B cell (primary cell): ENCODE results near the gene KDM4D. TPM values are rescaled to one million over a fixed set of nuclear protein-coding genes. Genes with fewer than 3 reads are reported as not detected.

ENCODE experiments used
- ATAC-seq: fragments of 200-7000 bp; cut with Tn5 transposase; one replicate; pipeline ENCODE4 v1.10.0; 2021; ENCODE audit warnings: low read depth, mild to moderate bottlenecking, moderate number of reproducible peaks, moderate library complexity
- CTCF ChIA-PET: fragments of 350-600 bp; sonication (Branson Sonifier 250); formaldehyde crosslinking; loops from one replicate; lab custom pipeline; 2021; ENCODE audit warnings: antibody characterized with exemption, inconsistent platforms; lab: Charles Lee
- POLR2A ChIA-PET: fragments of 350-600 bp; sonication (Branson Sonifier 250); formaldehyde crosslinking; loops from one replicate; lab custom pipeline; 2021; ENCODE audit warnings: antibody characterized with exemption; lab: Charles Lee
- DNase-seq: peaks from one replicate; pipeline ENCODE4 v3.0.0; 2013
- H2AFZ ChIP-seq: 2 replicates; pipeline ENCODE4 v1.6.1; 2012; ENCODE audit warnings: mild to moderate bottlenecking, low read depth, low read length; ENCODE audit not compliant: insufficient read depth, poor library complexity, severe bottlenecking
- H3K27ac ChIP-seq, 2 donors: 1 replicate in 1 of 2; 2 replicates in 1 of 2; pipeline ENCODE4 v1.5.1; 2012 to 2013; ENCODE audit warnings: low read length in 2 of 2, mild to moderate bottlenecking in 2 of 2, moderate library complexity in 1 of 2
- H3K27me3 ChIP-seq, 4 experiments: fragments of 200-600 bp in 1 of 4; sonication (generic) in 1 of 4; replicated peaks in 1 of 4; 1 replicate in 2 of 4; 2 replicates in 2 of 4; pipeline versions ENCODE4 v1.6.1 to v1.7.0; 2013 to 2016; ENCODE audit warnings: low read length in 3 of 4, mild to moderate bottlenecking in 2 of 4, mixed read lengths in 1 of 4, moderate library complexity in 1 of 4; ENCODE audit not compliant: insufficient read depth in 4 of 4, control insufficient read depth in 3 of 4; ENCODE audit errors: control extremely low read depth in 1 of 4
- H3K36me3 ChIP-seq, 2 experiments: replicated peaks in 1 of 2; 1 replicate in 1 of 2; 2 replicates in 1 of 2; pipeline versions ENCODE4 v1.6.1 to v1.7.1; 2013; ENCODE audit warnings: low read length in 1 of 2; ENCODE audit not compliant: insufficient read depth in 2 of 2, control insufficient read depth in 1 of 2; ENCODE audit errors: control extremely low read depth in 1 of 2, extremely low read depth in 1 of 2
- H3K4me1 ChIP-seq, 2 donors: fragments of 200-600 bp in 1 of 2; sonication (generic) in 1 of 2; 1 replicate in 1 of 2; 2 replicates in 1 of 2; pipeline versions ENCODE4 v1.5.1 to v1.6.1; 2013 to 2017; ENCODE audit warnings: low read length in 2 of 2; ENCODE audit not compliant: control insufficient read depth in 2 of 2, insufficient read depth in 2 of 2
- H3K4me2 ChIP-seq: replicated peaks from 2 replicates; pipeline ENCODE3; 2012; ENCODE audit warnings: mild to moderate bottlenecking, low read depth, low read length; ENCODE audit not compliant: poor library complexity, severe bottlenecking
- H3K4me3 ChIP-seq, 5 experiments: fragments of 200-600 bp in 1 of 5; sonication (generic) in 1 of 5; 1 replicate in 3 of 5; 2 replicates in 2 of 5; pipeline versions ENCODE4 v1.5.1 to v1.7.0; 2011 to 2016; ENCODE audit warnings: low read length in 4 of 5, mild to moderate bottlenecking in 4 of 5, low read depth in 2 of 5, control low read depth in 1 of 5, moderate library complexity in 1 of 5; ENCODE audit not compliant: insufficient read depth in 1 of 5; ENCODE audit errors: control extremely low read depth in 1 of 5, extremely low read depth in 1 of 5
- H3K79me2 ChIP-seq: fragments of 200-600 bp; sonication (generic); one replicate; pipeline ENCODE4 v1.6.0; 2016; ENCODE audit warnings: low read length; ENCODE audit not compliant: control insufficient read depth, insufficient read depth
- H3K9ac ChIP-seq: fragments of 200-600 bp; sonication (generic); 2 replicates; pipeline ENCODE4 v1.6.1; 2017; ENCODE audit warnings: mild to moderate bottlenecking, low read length, moderate library complexity
- H3K9me3 ChIP-seq, 3 donors: one replicate each; pipeline versions ENCODE4 v1.6.1 to v1.7.1; 2013; ENCODE audit warnings: low read length in 2 of 3; ENCODE audit not compliant: control insufficient read depth in 2 of 3, insufficient read depth in 1 of 3; ENCODE audit errors: control extremely low read depth in 1 of 3
- H4K20me1 ChIP-seq: 2 replicates; pipeline ENCODE4 v1.6.0; 2012; ENCODE audit warnings: mild to moderate bottlenecking, low read length; ENCODE audit not compliant: insufficient read depth, control insufficient read depth, poor library complexity, severe bottlenecking
- H3K27ac Mint-ChIP-seq: one replicate; pipeline ENCODE4 v1.8.0; 2021; ENCODE audit warnings: mixed read lengths
- H3K27me3 Mint-ChIP-seq: one replicate; pipeline ENCODE4 v1.8.0; 2021; ENCODE audit warnings: mixed read lengths
- H3K4me1 Mint-ChIP-seq: one replicate; pipeline ENCODE4 v1.8.0; 2021; ENCODE audit warnings: mixed read lengths
- H3K4me3 Mint-ChIP-seq: one replicate; pipeline ENCODE4 v1.8.0; 2021; ENCODE audit warnings: mixed read lengths
- H3K9me3 Mint-ChIP-seq: one replicate; pipeline ENCODE4 v1.8.0; 2022; ENCODE audit warnings: mixed read lengths; ENCODE audit not compliant: insufficient read depth
- EZH2 ChIP-seq: IDR thresholded peaks from 2 replicates; pipeline ENCODE4 v1.6.1; 2012; ENCODE audit warnings: borderline replicate concordance, low read depth, mild to moderate bottlenecking, moderate library complexity, low read length; ENCODE audit not compliant: insufficient read depth, poor library complexity, severe bottlenecking
- WGBS: methylation state at CpG from one replicate; pipeline ENCODE4 v1.1.5; 2013; ENCODE audit warnings: missing lambda C conversion rate; ENCODE audit not compliant: insufficient coverage; 5-methylcytosine and 5-hydroxymethylcytosine counted together
- intact Hi-C: fragments of 100-400 bp; cut with micrococcal nuclease; formaldehyde crosslinking; loops from one replicate; pipeline ENCODE4 v1.10.0; 2022
- polyA plus RNA-seq: library from polyadenylated mRNA; depleted of rRNA; stranded (reverse); fragments of >200 nt; gene quantifications from 2 replicates; pipeline ENCODE4 v1.2.3, GENCODE V29; 2012
- total RNA-seq, 2 donors: library from RNA; stranded (reverse); fragments of 120-200 nt in 1 of 2; gene quantifications; 1 replicate in 1 of 2; 2 replicates in 1 of 2; pipeline versions ENCODE4 v1.2.3 to v1.2.4, GENCODE V29; 2013 to 2022
- TF ChIP-seq, protein P1 (sequence below): fragments of 200-600 bp; IDR thresholded peaks from one replicate; pipeline ENCODE4 v1.8.0; 2022; ENCODE audit warnings: antibody characterized with exemption, mild to moderate bottlenecking

Gene KDM4D
- total and polyA plus RNA-seq, 2 donors (not counting 1 experiment from before 2014, with no cell fraction given), result 0.44 to 0.58 TPM

GRCh38 chr11:94954753-94955152 lies 18.8 kb upstream of the KDM4D start:
- Histone ChIP-seq H3K4me2 (no peak overlapping the region), H3K9me3 (no peaks in the 10 kb centered on the region), H2AFZ (no peak overlapping the region), H4K20me1 (no peaks in the 10 kb centered on the region), H3K4me3 (no peak overlapping the region), H3K36me3 (peaks cover 0 to 2% of the 10 kb centered on the region in 2 experiments), H3K9ac (no peak overlapping the region), H3K79me2 (no peaks in the 10 kb centered on the region), H3K4me1 (no peaks in the 10 kb centered on the region), H3K27ac (no peak overlapping the region), H3K27me3 (no peaks in the 10 kb centered on the region)
- Mint-ChIP-seq H3K4me3 (no peak overlapping the region), H3K27me3 (peaks cover 6% of the 10 kb centered on the region), H3K9me3 (no peaks in the 10 kb centered on the region), H3K4me1 (no peaks in the 10 kb centered on the region), H3K27ac (no peak overlapping the region)
- ChIA-PET POLR2A (no interaction called here), CTCF (no interaction called here)
- ATAC-seq (no peak), DNase-seq (no peak)
- intact Hi-C loops, result no loop called here
- WGBS, result 50% methylated on average over 1 of the region's 1 CpG
- TF ChIP-seq, protein P1, sequence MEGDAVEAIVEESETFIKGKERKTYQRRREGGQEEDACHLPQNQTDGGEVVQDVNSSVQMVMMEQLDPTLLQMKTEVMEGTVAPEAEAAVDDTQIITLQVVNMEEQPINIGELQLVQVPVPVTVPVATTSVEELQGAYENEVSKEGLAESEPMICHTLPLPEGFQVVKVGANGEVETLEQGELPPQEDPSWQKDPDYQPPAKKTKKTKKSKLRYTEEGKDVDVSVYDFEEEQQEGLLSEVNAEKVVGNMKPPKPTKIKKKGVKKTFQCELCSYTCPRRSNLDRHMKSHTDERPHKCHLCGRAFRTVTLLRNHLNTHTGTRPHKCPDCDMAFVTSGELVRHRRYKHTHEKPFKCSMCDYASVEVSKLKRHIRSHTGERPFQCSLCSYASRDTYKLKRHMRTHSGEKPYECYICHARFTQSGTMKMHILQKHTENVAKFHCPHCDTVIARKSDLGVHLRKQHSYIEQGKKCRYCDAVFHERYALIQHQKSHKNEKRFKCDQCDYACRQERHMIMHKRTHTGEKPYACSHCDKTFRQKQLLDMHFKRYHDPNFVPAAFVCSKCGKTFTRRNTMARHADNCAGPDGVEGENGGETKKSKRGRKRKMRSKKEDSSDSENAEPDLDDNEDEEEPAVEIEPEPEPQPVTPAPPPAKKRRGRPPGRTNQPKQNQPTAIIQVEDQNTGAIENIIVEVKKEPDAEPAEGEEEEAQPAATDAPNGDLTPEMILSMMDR, result no peak

DNA sequence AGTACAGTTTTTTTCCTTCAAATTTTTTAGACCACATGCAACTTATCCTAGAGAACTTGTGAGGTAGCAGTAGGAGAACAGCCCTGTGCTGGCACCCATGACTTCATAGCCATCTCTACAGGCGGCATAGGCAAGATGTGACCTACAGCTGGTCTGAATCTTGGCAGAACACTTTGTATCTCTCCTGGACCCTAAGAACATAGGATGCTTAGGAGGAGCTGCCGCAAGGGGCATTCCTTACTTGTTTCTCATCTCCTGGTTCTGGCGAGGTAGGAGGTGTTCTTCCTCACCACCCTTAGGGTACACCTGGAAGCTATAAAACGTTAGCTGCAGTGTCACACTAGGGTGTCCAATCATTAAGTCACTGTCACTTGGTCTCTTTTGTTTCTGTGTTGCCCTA lies 16.5 kb upstream of the KDM4D start:
- CTCF ChIA-PET, result interaction anchor here (1.3 kb wide), 1 partner anchor 10 kb away, joined by 3 read pairs; no protein-coding TSS in a partner anchor
- Mint-ChIP-seq H3K4me3 (no peak overlapping the region), H3K9me3 (no peaks in the 10 kb centered on the region), H3K4me1 (no peaks in the 10 kb centered on the region), H3K27ac (no peak overlapping the region), H3K27me3 (peaks cover 5% of the 10 kb centered on the region)
- no peaks in the 10 kb centered on the region for H3K4me1 ChIP-seq
- H3K27me3 ChIP-seq, result no peaks in the 10 kb centered on the region
- H3K9ac ChIP-seq, result no peak overlapping the region
- POLR2A ChIA-PET, result no interaction called here
- H3K36me3 ChIP-seq, result peaks cover 4 to 19% of the 10 kb centered on the region in 2 experiments
- no peak overlapping the region for H3K4me3 ChIP-seq
- intact Hi-C loops, result no loop called here
- H3K9me3 ChIP-seq, result no peaks in the 10 kb centered on the region
- ATAC-seq (no peak), DNase-seq (no peak)
- H3K4me2 ChIP-seq, result no peak overlapping the region
- H4K20me1 ChIP-seq, result no peaks in the 10 kb centered on the region
- no peaks in the 10 kb centered on the region for H3K79me2 ChIP-seq
- TF ChIP-seq EZH2, result no peak
- TF ChIP-seq, protein P1, result no peak
- no peak overlapping the region for H3K27ac ChIP-seq
- H2AFZ ChIP-seq, result no peak overlapping the region
- WGBS, result 69% methylated on average over 4 of the region's 4 CpGs
